ENCODE measurements around the gene RLN3. TPM values are rescaled to one million over a fixed set of nuclear protein-coding genes. Genes with fewer than 3 reads are reported as not detected.

The RLN3 gene
- total and polyA plus RNA-seq, 2 experiments from 2014 or later: not detected

DNA sequence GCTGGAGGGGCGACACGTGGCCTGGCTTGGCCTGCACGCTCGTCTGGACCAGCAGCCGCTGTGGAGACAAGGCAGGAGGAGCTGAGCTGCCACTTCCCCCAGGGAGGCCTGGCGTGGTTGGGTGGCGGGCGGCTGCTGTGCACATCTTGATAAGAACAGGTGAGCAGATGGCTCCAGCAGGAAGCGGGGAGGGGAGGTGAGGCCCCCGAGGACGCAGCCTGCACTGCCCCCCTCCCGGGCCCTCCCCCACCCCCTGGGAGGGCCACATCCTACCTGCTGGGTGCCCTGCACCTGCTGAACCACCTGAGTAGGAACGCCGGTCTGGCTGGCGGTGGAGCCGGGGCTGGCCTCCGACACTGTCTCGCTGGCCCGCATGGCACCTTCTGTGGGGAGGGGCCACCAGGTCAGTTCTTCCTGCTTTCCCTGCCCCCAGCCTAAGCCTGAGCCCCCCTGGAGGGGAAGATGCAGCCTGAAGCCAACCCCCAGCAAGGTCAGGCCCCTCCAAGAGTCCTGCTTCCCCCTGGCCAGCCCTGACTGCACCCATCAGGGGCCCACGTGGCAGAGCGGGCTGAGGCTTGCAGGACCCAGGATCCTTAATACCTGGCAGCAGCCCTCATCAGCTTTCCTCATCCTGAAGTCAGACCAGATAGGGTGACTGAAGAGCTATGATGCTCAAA, 44.6 kb upstream of the RLN3 start:
- no peak overlapping the region for H3K27ac ChIP-seq
- H3K27me3 ChIP-seq (replicated peaks; ENCODE audit: insufficient read depth): no peaks in the 10 kb centered on the region
- H3K36me3 ChIP-seq (ENCODE audit: low read depth): no peaks in the 10 kb centered on the region
- no peaks in the 10 kb centered on the region for H3F3A ChIP-seq (ENCODE audit: insufficient read depth)
- H3K4me1 ChIP-seq (ENCODE audit: insufficient read depth): peaks cover 7% of the 10 kb centered on the region; the same call in 1 of the 2 replicates
- no peak for DNase-seq
- H3K9ac ChIP-seq: no peak overlapping the region
- H3K79me2 ChIP-seq (ENCODE audit: insufficient read depth): no peaks in the 10 kb centered on the region
- WGBS, 2 experiments (ENCODE audit: low coverage in 1 of 2, low lambda C conversion rate in 2 of 2, missing lambda C conversion rate in 2 of 2): 94 to 95% methylated on average over 21 of the region's 21 CpGs
- H3K4me3 ChIP-seq: no peak overlapping the region
- H3K9me3 ChIP-seq (ENCODE audit: low read depth): no peaks in the 10 kb centered on the region
- no peak for TF ChIP-seq EZH2phosphoT487 (IDR thresholded peaks at IDR 0.05; ENCODE audit: insufficient read depth, low read depth)
- in situ Hi-C loops (cut with MboI): no loop called here
- no peaks in the 10 kb centered on the region for H3K9me2 ChIP-seq (ENCODE audit: insufficient read depth)
- H3K4me2 ChIP-seq (ENCODE audit: unreplicated experiment): no peak overlapping the region
- no peak overlapping the region for H2AFZ ChIP-seq
- no peaks in the 10 kb centered on the region for H4K20me1 ChIP-seq (ENCODE audit: insufficient read depth)

DNA sequence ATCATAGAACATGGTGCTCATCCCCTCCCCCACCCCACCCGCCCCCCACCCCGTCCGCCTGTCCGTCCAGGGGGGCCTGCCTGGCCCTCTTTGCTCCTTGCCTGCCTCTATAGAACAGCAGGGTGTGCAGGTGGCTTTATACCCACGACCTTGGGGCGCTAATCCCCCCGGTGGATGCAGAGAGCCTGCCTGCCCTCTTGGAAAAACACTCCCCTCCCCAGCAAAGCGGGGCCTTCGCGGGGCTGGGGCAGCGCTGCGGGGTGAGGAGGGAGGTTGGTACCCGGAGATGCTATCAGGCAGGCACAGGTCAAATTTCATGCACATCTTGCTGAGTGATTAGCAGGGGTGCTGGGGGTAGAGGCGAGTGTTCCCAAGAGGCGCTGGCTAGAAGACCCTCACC, 43.8 kb upstream of the RLN3 start:
- TF ChIP-seq EZH2phosphoT487 (IDR thresholded peaks at IDR 0.05; ENCODE audit: insufficient read depth, low read depth) (no peak), EZH2 (IDR thresholded peaks at IDR 0.05; ENCODE audit: insufficient read depth, poor library complexity, severe bottlenecking) (no peak)
- in situ Hi-C loops (cut with MboI): no loop called here
- Histone ChIP-seq H3F3A (ENCODE audit: insufficient read depth) (no peaks in the 10 kb centered on the region), H3K27ac (no peak overlapping the region), H2AFZ (no peak overlapping the region), H3K4me2 (ENCODE audit: unreplicated experiment) (no peak overlapping the region), H4K20me1 (ENCODE audit: insufficient read depth) (no peaks in the 10 kb centered on the region), H3K9me3 (ENCODE audit: low read depth) (no peaks in the 10 kb centered on the region), H3K9ac (no peak overlapping the region), H3K27me3 (replicated peaks; ENCODE audit: insufficient read depth) (no peaks in the 10 kb centered on the region), H3K4me3 (no peak overlapping the region), H3K79me2 (ENCODE audit: insufficient read depth) (no peaks in the 10 kb centered on the region), H3K4me1 (ENCODE audit: insufficient read depth) (peaks cover 7% of the 10 kb centered on the region; the same call in 1 of the 2 replicates), H3K9me2 (ENCODE audit: insufficient read depth) (no peaks in the 10 kb centered on the region), H3K36me3 (ENCODE audit: low read depth) (no peaks in the 10 kb centered on the region)
- no peak for DNase-seq
- 80 to 83% methylated on average over 11 to 15 of the region's 15 CpGs for WGBS, 2 experiments (ENCODE audit: low coverage in 1 of 2, low lambda C conversion rate in 2 of 2, missing lambda C conversion rate in 2 of 2)

GRCh38 chr19:13984875-13985741, 42.8 kb upstream of the RLN3 start:
- Histone ChIP-seq H4K20me1 (ENCODE audit: insufficient read depth) (no peaks in the 10 kb centered on the region), H3K27ac (no peak overlapping the region), H3K9ac (no peak overlapping the region), H3K9me3 (ENCODE audit: low read depth) (no peaks in the 10 kb centered on the region), H3K36me3 (ENCODE audit: low read depth) (no peaks in the 10 kb centered on the region), H3K4me3 (no peak overlapping the region), H3F3A (ENCODE audit: insufficient read depth) (no peaks in the 10 kb centered on the region), H3K79me2 (ENCODE audit: insufficient read depth) (no peaks in the 10 kb centered on the region), H3K4me1 (ENCODE audit: insufficient read depth) (peaks cover 7% of the 10 kb centered on the region; the same call in 1 of the 2 replicates), H3K9me2 (ENCODE audit: insufficient read depth) (no peaks in the 10 kb centered on the region), H3K27me3 (replicated peaks; ENCODE audit: insufficient read depth) (no peaks in the 10 kb centered on the region), H2AFZ (no peak overlapping the region), H3K4me2 (ENCODE audit: unreplicated experiment) (no peak overlapping the region)
- no peak for TF ChIP-seq EZH2 (IDR thresholded peaks at IDR 0.05; ENCODE audit: insufficient read depth, poor library complexity, severe bottlenecking)
- no peak for TF ChIP-seq EZH2phosphoT487 (IDR thresholded peaks at IDR 0.05; ENCODE audit: insufficient read depth, low read depth)
- in situ Hi-C loops (cut with MboI): no loop called here
- no peak for DNase-seq
- 93 to 94% methylated on average over 25 of the region's 25 CpGs for WGBS, 2 experiments (ENCODE audit: low coverage in 1 of 2, low lambda C conversion rate in 2 of 2, missing lambda C conversion rate in 2 of 2)

GRCh38 chr19:13985771-13986347, 42.1 kb upstream of the RLN3 start:
- Histone ChIP-seq H3K4me3 (no peak overlapping the region), H3K27ac (no peak overlapping the region), H3K9me3 (ENCODE audit: low read depth) (no peaks in the 10 kb centered on the region), H3K9me2 (ENCODE audit: insufficient read depth) (no peaks in the 10 kb centered on the region), H3K79me2 (ENCODE audit: insufficient read depth) (no peaks in the 10 kb centered on the region), H3K9ac (peak overlapping the region; percentile 63; the same call in 1 of the 2 replicates), H3K4me2 (ENCODE audit: unreplicated experiment) (peak overlapping the region; percentile 69), H4K20me1 (ENCODE audit: insufficient read depth) (no peaks in the 10 kb centered on the region), H3K36me3 (ENCODE audit: low read depth) (no peaks in the 10 kb centered on the region), H3K4me1 (ENCODE audit: insufficient read depth) (peaks cover 7% of the 10 kb centered on the region; the same call in 1 of the 2 replicates), H3K27me3 (replicated peaks; ENCODE audit: insufficient read depth) (no peaks in the 10 kb centered on the region), H2AFZ (peak overlapping the region; percentile 78), H3F3A (ENCODE audit: insufficient read depth) (no peaks in the 10 kb centered on the region)
- no peak for DNase-seq
- WGBS, 2 experiments (ENCODE audit: low coverage in 1 of 2, low lambda C conversion rate in 2 of 2, missing lambda C conversion rate in 2 of 2): 48 to 67% methylated on average over 6 to 10 of the region's 10 CpGs
- in situ Hi-C loops (cut with MboI): no loop called here
- TF ChIP-seq EZH2 (IDR thresholded peaks at IDR 0.05; ENCODE audit: insufficient read depth, poor library complexity, severe bottlenecking) (no peak), EZH2phosphoT487 (IDR thresholded peaks at IDR 0.05; ENCODE audit: insufficient read depth, low read depth) (no peak)
